GM20000 (cell line): ENCODE data around the gene C3orf22.

Experiments
- DNase-seq: peaks from one replicate; pipeline ENCODE4 v3.0.0; 2012; ENCODE audit warnings: low spot score
- TF ChIP-seq, protein P1 (sequence below): IDR thresholded peaks from 2 replicates; pipeline ENCODE4 v1.5.1; 2012; ENCODE audit warnings: mild to moderate bottlenecking, control low read depth; ENCODE audit errors: extremely low read depth, missing control alignments

Gene C3orf22

GRCh38 chr3:126546013-126546412 lies 12.7 kb downstream of the C3orf22 start:
- no peak for DNase-seq
- TF ChIP-seq, protein P1, sequence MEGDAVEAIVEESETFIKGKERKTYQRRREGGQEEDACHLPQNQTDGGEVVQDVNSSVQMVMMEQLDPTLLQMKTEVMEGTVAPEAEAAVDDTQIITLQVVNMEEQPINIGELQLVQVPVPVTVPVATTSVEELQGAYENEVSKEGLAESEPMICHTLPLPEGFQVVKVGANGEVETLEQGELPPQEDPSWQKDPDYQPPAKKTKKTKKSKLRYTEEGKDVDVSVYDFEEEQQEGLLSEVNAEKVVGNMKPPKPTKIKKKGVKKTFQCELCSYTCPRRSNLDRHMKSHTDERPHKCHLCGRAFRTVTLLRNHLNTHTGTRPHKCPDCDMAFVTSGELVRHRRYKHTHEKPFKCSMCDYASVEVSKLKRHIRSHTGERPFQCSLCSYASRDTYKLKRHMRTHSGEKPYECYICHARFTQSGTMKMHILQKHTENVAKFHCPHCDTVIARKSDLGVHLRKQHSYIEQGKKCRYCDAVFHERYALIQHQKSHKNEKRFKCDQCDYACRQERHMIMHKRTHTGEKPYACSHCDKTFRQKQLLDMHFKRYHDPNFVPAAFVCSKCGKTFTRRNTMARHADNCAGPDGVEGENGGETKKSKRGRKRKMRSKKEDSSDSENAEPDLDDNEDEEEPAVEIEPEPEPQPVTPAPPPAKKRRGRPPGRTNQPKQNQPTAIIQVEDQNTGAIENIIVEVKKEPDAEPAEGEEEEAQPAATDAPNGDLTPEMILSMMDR, result no peak

DNA sequence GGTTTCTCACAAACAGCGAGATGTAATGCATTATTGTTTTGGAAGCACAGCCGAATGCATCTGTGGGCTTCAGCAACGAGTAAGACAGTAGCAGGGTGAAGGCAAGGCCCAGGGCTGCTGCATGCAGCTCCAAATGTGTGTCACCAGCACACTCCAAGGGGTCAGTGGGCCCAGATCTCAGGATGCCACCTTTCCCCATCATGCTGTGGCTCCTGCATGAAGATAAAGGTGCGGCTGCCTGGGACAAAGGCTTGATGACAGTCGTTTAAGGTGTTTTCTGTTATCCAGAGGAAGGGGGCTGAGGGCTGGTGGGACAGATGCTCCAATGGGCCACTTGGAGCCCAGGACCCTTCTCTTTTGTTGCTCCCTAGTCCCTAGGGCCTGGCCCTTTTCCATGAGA lies 13.2 kb downstream of the C3orf22 start:
- TF ChIP-seq, protein P1, result no peak
- DNase-seq, result no peak

- TF ChIP-seq, protein P1, result no peak
- no peak for DNase-seq
These were observed 14.0 kb downstream of the C3orf22 start for GRCh38 chr3:126544596-126545281.

DNA sequence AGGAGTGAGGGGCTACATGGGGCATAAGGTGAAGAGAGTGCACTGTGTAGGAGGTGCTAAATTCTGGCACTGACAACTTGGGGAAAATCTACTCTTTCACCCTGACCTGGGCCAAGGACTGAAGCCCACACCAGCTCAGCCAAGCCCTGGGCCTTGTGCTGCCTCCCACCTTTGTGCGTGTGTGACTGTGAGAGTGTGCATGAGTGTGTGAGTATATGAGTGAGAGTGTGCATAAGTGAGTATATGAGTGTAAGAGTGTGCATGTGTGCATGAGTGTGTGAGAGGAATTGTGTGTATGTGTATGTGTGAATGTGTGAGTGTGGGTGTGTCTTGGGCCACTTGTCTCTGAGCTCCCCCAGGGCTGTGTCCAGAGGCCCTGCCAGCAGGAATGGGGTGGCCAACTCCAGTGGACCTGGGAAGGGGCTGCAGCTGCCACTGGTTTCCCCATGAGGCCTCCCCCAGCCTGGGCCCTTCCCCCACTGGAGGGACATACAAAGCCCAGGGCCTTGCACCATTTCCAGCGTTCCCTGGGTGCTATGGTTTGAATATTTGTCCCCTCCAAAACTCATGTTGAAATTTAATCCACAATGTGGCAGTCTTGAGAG lies 15.2 kb downstream of the C3orf22 start:
- DNase-seq, result no peak
- TF ChIP-seq, protein P1, result no peak

- DNase-seq, result no peak
- TF ChIP-seq, protein P1, result no peak
These were observed 16.1 kb downstream of the C3orf22 start for GRCh38 chr3:126542340-126543241.

DNA sequence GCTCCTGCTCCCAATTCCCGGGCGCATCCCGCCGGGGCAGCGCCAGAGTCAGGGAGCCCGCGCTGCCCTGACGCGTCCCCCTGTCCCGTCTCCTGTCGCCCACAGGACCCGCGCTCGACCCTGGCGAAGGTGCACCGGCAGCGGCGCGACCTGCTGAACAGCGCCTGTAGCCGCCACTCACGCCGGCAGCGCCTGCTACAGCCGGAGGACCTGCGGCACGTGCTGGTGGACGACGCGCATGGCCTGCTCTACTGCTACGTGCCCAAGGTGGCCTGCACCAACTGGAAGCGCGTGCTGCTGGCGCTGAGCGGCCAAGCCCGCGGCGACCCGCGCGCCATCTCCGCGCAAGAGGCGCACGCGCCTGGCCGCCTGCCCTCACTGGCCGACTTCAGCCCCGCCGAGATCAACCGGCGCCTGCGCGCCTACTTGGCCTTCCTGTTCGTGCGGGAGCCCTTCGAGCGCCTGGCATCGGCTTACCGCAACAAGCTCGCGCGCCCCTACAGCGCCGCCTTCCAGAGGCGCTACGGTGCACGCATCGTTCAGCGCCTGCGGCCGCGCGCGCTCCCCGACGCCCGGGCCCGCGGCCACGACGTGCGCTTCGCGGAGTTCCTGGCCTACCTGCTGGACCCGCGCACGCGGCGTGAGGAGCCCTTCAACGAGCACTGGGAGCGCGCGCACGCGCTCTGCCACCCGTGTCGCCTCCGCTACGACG lies 16.9 kb downstream of the C3orf22 start:
- DNase-seq, result no peak
- TF ChIP-seq, protein P1, result no peak
